ENCODE measurements around the gene FAM177B. TPM values are rescaled to one million over a fixed set of nuclear protein-coding genes. Genes with fewer than 3 reads are reported as not detected.

The FAM177B gene
- under 1 TPM in 1 of 2 donors, not detected in 1; 0.53 TPM for total RNA-seq

DNA sequence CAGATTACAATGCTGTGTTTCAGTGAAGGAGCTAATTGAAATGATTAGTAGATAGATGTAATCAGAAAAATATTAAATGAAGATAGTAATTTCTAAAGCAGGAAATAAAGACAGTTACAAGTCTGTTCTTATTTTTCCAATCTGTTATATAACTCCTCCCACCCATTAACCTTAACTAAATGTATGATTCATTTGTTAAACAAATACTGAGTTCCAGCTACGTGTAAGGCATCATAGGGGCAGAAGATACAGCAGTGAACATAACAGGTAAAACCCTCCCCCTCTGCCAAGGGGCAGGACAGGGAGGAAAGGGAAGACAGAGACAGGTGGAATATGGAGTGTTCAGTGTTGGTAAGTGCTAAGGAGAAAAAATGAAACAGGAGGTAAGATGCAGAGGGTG is at the start of gene FAM177B:
TSS of gene FAM177B (plus strand) at position 231 of the 400 bp plus-strand sequence. CDS start 9,344 bp downstream, outside the sequence.
- no peak for DNase-seq (ENCODE audit: low spot score in 2 of 2)
- no peaks in the 10 kb centered on the region for H3K9me3 Mint-ChIP-seq
- no peaks in the 10 kb centered on the region for H3K36me3 Mint-ChIP-seq
- H3K27ac Mint-ChIP-seq: no peak within 1 kb of the TSS
- no peak for ATAC-seq

DNA sequence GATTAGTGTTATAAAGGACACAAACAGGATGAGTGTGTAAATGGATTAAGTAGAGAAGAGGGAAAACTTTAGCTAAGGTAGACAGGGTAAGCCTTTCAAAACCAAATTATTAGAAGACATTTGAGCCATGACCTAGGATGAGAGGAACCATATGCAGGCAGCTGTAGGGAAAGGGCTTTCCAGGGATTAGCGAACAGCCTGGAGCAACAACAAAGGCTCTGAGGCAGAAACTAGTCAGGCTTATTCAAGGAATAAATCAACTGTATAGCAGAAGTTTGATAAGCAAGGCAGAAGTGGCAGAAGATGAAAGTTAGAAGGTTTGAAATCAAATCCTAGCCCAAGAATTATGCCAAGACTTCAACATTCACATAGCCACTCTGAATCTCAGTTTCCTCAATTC is 46.0 kb upstream of the FAM177B start:
- ATAC-seq: no peak
- H3K27ac Mint-ChIP-seq: no peak overlapping the region
- no peaks in the 10 kb centered on the region for H3K9me3 Mint-ChIP-seq
- peaks cover 0 to 6% of the 10 kb centered on the region in 2 donors for H3K36me3 Mint-ChIP-seq
- DNase-seq (ENCODE audit: low spot score in 2 of 2): no peak

DNA sequence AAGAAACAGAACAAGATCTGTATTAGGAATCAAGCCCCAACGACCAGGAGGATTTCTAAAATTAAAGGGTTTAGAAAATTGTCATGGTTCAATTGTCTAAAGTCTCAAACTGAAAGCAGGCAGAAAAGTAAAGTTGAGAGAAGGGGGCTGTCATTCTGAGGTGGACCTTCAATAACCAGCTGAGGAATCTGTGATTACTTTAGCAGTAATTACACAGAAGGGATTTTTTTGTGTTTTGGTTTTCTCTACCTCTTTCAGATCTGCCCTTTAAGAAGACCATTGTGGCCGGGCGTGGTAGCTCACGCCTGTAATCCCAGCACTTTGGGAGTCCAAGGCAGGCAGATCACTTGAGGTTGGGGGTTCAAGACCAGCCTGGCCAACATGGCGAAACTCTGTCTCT is 42.1 kb upstream of the FAM177B start:
- no peak for ATAC-seq
- no peak for DNase-seq (ENCODE audit: low spot score in 2 of 2)
- Mint-ChIP-seq H3K27ac (no peak overlapping the region), H3K9me3 (no peaks in the 10 kb centered on the region), H3K36me3 (peaks cover 0 to 8% of the 10 kb centered on the region in 2 donors)

DNA sequence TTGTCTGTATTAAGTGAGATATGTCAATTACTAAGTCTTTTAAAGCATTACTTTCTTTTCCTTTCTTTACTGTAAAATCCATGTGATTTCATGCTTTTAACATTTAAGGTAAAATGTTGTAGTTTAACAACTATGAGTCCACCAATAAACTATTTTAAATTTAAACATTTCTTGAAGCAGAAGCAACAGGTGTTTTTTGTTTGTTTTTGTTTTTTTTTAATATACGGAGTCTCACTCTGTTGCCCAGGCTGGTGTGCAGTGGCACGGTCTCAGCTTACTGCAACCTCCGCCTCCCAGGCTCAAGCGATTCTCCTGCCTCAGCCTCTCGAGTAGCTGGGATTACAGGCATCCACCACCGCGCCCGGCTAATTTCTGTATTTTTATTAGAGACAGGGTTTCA is 40.3 kb upstream of the FAM177B start:
- Mint-ChIP-seq H3K36me3 (peaks cover 0 to 13% of the 10 kb centered on the region in 2 donors), H3K27ac (peak overlapping the region in 1 of 2 donors; percentile 87), H3K9me3 (no peaks in the 10 kb centered on the region)
- ATAC-seq (no peak), DNase-seq (ENCODE audit: low spot score in 2 of 2) (no peak)

GRCh38 chr1:222697203-222697602 is 39.8 kb upstream of the FAM177B start:
- ATAC-seq (peak in 1 of 2 donors; percentile 66), DNase-seq (ENCODE audit: low spot score in 2 of 2) (no peak)
- peaks cover under 1 to 13% of the 10 kb centered on the region in 2 donors for H3K36me3 Mint-ChIP-seq
- no peaks in the 10 kb centered on the region for H3K9me3 Mint-ChIP-seq
- H3K27ac Mint-ChIP-seq: peak overlapping the region in 1 of 2 donors; percentile 87

DNA sequence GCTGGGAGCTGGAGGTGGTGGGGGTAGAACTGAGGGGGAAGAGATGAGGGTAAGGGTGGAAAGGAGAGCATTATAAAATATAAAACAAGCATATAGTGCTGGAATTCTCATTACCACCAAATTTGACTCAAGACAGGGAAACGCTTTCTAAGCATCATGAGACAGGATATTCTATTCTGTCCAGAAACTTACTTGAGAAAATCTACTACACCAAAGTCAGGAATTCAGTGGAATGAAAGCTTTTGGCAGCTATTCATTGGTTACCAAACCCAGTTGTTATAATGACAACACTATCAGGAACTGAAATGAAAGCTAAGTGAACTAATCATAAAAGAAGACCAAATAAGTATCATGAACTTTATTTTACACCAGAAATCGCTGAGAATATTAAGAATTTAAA is 39.2 kb upstream of the FAM177B start:
- Mint-ChIP-seq H3K36me3 (peaks cover 6 to 13% of the 10 kb centered on the region in 2 donors), H3K27ac (no peak overlapping the region), H3K9me3 (no peaks in the 10 kb centered on the region)
- ATAC-seq (no peak), DNase-seq (ENCODE audit: low spot score in 2 of 2) (no peak)

GRCh38 chr1:222702210-222702609 is 34.8 kb upstream of the FAM177B start:
- DNase-seq (ENCODE audit: low spot score in 2 of 2): no peak
- no peak for ATAC-seq
- H3K36me3 Mint-ChIP-seq: peaks cover 6 to 43% of the 10 kb centered on the region in 2 donors

GRCh38 chr1:222704260-222704659 is 32.7 kb upstream of the FAM177B start:
- no peak for DNase-seq (ENCODE audit: low spot score in 2 of 2)
- Mint-ChIP-seq H3K27ac (no peak overlapping the region), H3K36me3 (peaks cover 6 to 47% of the 10 kb centered on the region in 2 donors), H3K9me3 (no peaks in the 10 kb centered on the region)
- ATAC-seq: no peak

More at GRCh38 chr1:222702210-222702609, 34.8 kb upstream of the FAM177B start:
- H3K27ac Mint-ChIP-seq: no peak overlapping the region
- no peaks in the 10 kb centered on the region for H3K9me3 Mint-ChIP-seq

- ATAC-seq (no peak), DNase-seq (ENCODE audit: low spot score in 2 of 2) (no peak)
- peaks cover 21 to 59% of the 10 kb centered on the region in 2 donors for H3K36me3 Mint-ChIP-seq
- H3K9me3 Mint-ChIP-seq: no peaks in the 10 kb centered on the region
- no peak overlapping the region for H3K27ac Mint-ChIP-seq
Observed at GRCh38 chr1:222706815-222707214, 30.2 kb upstream of the FAM177B start.

DNA sequence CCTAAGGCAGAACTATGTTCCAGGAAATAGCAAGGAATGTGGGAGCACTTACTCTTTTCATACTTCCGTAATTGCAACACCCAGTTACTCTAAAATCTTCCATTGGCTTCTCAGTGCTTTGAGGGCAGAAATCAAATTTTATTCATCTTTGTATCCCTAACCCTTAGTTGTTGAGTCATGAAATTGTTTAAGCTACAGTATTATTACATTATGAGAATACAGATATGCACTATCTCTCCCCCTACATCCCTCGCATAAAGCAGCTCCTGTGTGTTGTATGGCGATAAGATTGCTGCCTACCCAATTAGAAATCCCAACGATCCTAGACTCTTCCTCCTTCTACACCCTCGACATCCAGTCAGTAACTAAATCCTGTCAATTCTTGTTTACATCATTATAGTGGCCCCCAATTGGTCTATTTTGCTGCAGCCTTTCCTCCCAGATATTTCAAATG is 27.3 kb upstream of the FAM177B start:
- Mint-ChIP-seq H3K9me3 (no peaks in the 10 kb centered on the region), H3K36me3 (peaks cover 35 to 65% of the 10 kb centered on the region in 2 donors), H3K27ac (no peak overlapping the region)
- no peak for DNase-seq (ENCODE audit: low spot score in 2 of 2)
- no peak for ATAC-seq

- H3K9me3 Mint-ChIP-seq: no peaks in the 10 kb centered on the region
- H3K36me3 Mint-ChIP-seq: peaks cover 35 to 53% of the 10 kb centered on the region in 2 donors
- peak; percentile 43 to 72 for DNase-seq (ENCODE audit: low spot score in 2 of 2)
- ATAC-seq: peak; percentile 54 to 60
- peak overlapping the region; percentile 97 to 100 for H3K27ac Mint-ChIP-seq
Observed at GRCh38 chr1:222711319-222712252, 25.4 kb upstream of the FAM177B start.

DNA sequence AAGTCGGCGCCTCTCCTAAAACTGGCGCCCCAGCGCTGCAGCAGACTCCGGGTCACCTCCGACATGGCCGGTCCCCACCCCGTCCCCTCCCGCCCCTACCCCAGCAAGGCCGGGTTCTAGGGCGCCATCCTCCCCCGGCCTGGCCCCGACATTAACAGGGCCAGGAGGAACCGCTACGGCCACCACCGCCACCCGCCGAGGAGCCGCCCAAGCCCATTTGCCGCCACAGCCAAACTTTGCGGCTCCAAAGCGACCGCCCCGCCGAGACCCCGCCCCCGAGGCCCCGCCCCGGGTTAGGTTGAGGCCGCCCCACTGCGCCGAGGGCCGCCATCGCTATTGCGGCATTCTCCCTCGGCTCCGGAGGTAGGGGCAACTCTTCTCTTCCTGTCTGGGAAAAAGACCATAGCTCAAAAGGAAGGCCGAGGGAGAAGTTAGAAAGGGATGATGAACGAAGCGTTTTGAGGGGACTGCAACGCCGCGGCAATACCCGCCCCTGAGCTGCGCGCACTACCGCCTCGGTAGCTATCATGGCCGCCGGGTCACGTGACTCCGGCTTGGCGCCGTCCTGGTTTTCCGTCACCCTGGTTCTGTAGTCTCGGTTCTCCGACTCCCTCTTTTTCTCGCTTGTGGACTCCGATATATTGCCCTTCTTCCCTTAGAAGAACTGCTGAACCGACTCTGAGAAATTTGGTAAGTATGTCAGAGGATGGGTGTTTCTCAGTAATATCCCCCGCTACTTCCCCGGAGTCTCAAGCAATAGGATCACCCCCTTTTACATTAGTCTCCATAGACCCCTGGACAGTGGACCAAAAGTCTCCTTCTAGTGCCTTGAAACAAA is 24.5 kb upstream of the FAM177B start, which contains the start of the genes AIDA and BROX:
TSS of gene AIDA (minus strand) at position 239 of the 838 bp plus-strand sequence. CDS start at position 65, 174 bp downstream.
TSS of gene BROX (plus strand) at position 312 of the 838 bp plus-strand sequence. CDS start 3,136 bp downstream, outside the sequence.
- no peaks in the 10 kb centered on the region for H3K9me3 Mint-ChIP-seq
- peak; percentile 92 to 97 for DNase-seq (ENCODE audit: low spot score in 2 of 2)
- H3K36me3 Mint-ChIP-seq: peaks cover 35 to 51% of the 10 kb centered on the region in 2 donors
- H3K27ac Mint-ChIP-seq: peak within 1 kb of the TSS; percentile 99 to 100
- peak; percentile 85 to 87 for ATAC-seq

DNA sequence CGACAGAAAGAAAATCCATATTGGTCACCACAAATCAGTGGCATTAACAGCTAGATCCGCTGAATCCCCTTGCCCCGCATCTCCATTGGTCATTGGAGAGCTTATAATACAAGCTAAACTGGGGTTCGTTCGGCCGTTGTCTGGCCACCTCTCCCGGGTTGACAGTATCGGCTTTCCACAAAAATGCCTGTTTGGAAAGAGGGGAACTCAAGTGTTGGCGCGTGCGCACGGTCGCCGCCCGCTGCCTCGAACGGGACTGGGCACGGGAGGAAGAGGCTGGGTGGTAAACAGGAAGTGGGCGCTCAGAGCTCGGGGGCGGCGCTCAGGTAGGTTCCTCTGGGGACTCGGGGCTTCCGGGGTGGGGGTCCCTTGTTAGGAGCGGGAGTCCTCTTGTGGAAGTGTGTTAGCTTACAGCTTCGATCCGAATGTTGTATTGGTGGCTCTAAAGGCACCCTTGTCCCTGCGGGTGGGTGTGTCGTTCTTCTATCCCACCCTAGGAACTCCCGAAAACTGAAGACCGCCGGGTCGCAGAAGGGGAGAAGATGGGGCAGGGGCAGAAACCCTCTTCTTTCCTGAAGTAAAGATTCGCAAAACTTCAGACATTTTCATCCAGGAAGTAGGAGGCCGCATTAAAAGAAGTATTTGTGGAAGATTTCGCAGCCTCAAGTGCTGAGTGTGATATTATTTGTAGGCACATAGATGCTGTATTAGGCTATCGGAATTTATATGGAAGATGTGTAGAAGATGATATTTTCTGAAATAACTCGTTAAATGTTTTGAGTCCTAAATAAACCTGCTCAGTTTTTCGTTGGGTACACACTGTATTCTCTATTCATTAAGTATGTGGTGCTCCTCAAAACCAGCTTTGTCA is 23.7 kb upstream of the FAM177B start:
- peak overlapping the region; percentile 99 to 100 for H3K27ac Mint-ChIP-seq
- H3K36me3 Mint-ChIP-seq: peaks cover 35 to 51% of the 10 kb centered on the region in 2 donors
- no peaks in the 10 kb centered on the region for H3K9me3 Mint-ChIP-seq
- DNase-seq (ENCODE audit: low spot score in 2 of 2): peak; percentile 80 to 87
- peak; percentile 71 to 75 for ATAC-seq

GRCh38 chr1:222716393-222716792 is 20.6 kb upstream of the FAM177B start:
- Mint-ChIP-seq H3K9me3 (no peaks in the 10 kb centered on the region), H3K27ac (peak overlapping the region in 1 of 2 donors; percentile 55), H3K36me3 (peaks cover 30 to 32% of the 10 kb centered on the region in 2 donors)
- DNase-seq (ENCODE audit: low spot score in 2 of 2) (no peak), ATAC-seq (no peak)

- Mint-ChIP-seq H3K36me3 (peaks cover 11 to 18% of the 10 kb centered on the region in 2 donors), H3K9me3 (no peaks in the 10 kb centered on the region), H3K27ac (no peak overlapping the region)
- DNase-seq (ENCODE audit: low spot score in 2 of 2): no peak
- no peak for ATAC-seq
Observed at GRCh38 chr1:222728746-222729145, 8.3 kb upstream of the FAM177B start.

DNA sequence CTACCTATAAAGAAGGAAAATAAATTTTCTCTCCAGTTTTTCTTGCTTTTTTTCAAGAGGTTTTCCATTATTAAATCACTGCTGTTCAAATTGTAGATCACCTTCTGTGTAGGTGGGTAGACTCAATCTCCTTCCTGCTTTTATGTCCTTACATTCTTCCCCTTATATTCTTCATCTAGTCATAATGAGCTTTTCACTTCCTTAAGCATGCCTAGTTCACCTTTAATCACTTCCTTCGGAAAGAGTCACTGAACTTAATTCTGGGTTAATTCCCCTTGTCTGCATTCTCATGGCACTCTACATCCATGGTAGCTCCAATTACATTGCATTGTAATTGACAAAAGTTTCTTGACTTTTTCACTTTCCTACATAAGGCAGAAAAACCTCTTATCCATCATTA is 6.1 kb upstream of the FAM177B start:
- no peaks in the 10 kb centered on the region for H3K9me3 Mint-ChIP-seq
- no peak for ATAC-seq
- H3K36me3 Mint-ChIP-seq: peaks cover 6 to 12% of the 10 kb centered on the region in 2 donors
- DNase-seq (ENCODE audit: low spot score in 2 of 2): no peak
- no peak overlapping the region for H3K27ac Mint-ChIP-seq

Measured in activated naive CD4-positive, alpha-beta T cell treated with anti-CD3 and anti-CD28 coated beads, Interleukin-2, amount 50 U/mL, for 72 hours (primary cell).